Hematopoietic multipotent progenitor cell (in vitro differentiated cells): ENCODE data around the gene BSG. TPM values are rescaled to one million over a fixed set of nuclear protein-coding genes. Genes with fewer than 3 reads are reported as not detected.
A peak's percentile ranks its signal among the peaks of the same experiment; 100 is the strongest.

ENCODE experiments used
- DNase-seq, 3 donors: peaks; one replicate each; pipeline ENCODE4 v3.0.0-alpha.2; 2011 to 2015; ENCODE audit warnings: low read depth in 2 of 3, low spot score in 2 of 3
- total RNA-seq: library from RNA; depleted of rRNA; stranded (reverse); fragments of >200 nt; gene quantifications from one replicate; pipeline ENCODE4 v1.2.3, GENCODE V29; 2012

The BSG gene
- total RNA-seq, result 254 TPM

DNA sequence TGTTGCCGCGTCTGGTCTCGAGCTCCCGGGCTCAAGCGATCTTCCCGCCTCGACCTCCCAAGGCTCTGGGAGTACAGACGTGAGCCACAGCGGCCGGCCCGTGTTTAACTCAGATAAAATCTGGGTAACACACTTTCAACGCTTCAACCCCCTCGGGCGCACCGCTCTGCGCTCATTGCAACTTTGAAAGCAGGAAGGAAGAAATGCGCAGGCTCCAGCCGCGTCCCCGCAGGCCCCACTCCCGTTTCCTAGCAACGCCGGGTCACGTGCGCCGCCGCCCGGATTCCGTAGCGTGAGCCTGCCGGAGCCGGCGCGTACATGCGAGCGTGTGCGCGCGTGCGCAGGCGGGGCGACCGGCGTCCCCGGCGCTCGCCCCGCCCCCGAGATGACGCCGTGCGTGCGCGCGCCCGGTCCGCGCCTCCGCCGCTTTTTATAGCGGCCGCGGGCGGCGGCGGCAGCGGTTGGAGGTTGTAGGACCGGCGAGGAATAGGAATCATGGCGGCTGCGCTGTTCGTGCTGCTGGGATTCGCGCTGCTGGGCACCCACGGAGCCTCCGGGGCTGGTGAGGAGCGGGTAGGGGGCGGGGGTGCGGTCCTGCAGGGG is at the start of gene BSG:
Gene BSG (plus strand): TSS at position 457 of the 603 bp plus-strand sequence. CDS start 39 bp downstream, at position 496.
- DNase-seq, result peak; percentile 98 to 99 (median 98)

DNA sequence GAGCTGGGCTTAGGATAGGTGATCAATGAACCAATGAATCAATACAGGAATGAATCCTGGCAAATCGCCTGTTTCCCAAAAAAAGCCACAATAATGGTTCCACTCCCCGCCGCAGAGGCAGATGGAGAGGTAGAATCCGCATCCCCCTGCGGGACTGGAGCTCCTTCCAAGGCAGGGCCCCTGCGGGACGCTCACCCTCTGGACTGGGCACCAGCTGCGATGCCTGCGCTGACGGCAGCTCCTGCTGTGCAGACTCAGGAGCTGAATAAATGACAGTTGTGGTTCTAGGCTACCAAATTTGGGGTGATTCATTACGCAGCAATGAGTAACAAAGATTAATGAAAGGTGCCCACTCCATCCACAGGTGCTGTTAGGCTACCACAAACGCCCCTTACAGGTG is 49.7 kb upstream of the BSG start:
- no peak for DNase-seq

DNA sequence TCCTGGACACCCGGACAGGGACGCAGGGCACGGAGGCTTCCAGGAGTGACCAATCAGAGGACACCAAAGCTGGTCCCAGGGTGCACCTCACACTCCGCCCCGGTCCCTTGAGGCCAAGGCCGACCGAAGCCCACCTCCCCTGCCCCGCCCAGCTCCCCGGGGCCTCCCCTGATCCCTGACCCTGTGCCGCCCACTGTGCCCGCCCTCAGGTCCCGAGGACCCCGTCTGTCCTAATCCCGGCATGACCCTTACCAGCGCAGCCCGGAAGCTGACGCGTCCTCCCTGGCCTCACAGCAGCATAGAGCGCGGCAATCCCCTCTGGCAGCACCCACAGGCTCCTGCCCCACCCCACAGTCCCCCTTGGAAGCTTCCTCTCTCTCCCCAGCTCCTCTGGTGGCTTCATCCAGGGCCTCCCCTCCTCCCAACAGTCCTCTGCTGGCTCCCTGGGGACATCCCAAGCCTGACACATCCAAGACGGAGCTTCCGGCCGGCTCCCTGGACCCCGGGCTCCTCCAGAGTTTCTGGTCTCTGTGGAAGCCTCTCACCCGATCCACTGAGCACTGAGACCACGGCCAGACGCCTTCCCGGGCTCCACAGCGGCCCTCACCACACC is 48.2 kb upstream of the BSG start:
- DNase-seq, result no peak

DNA sequence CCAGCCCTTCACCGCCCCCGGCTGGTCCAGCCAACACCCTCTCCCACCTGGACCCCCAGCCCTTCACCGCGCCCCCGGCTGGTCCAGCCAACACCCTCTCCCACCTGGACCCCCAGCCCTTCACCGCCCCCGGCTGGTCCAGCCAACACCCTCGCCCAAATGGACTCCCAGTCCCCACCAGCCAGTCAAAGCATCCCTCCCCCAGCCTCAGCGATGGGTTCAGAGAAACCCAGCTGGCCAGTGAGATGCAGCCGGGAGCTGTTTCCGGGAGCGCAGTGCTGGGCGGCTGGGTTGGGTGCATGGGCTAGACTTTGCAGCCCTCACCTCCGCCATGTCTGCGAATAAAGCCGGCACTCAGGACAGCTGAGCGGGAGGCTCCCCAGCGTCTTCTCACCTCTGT is 47.4 kb upstream of the BSG start:
- no peak for DNase-seq

DNA sequence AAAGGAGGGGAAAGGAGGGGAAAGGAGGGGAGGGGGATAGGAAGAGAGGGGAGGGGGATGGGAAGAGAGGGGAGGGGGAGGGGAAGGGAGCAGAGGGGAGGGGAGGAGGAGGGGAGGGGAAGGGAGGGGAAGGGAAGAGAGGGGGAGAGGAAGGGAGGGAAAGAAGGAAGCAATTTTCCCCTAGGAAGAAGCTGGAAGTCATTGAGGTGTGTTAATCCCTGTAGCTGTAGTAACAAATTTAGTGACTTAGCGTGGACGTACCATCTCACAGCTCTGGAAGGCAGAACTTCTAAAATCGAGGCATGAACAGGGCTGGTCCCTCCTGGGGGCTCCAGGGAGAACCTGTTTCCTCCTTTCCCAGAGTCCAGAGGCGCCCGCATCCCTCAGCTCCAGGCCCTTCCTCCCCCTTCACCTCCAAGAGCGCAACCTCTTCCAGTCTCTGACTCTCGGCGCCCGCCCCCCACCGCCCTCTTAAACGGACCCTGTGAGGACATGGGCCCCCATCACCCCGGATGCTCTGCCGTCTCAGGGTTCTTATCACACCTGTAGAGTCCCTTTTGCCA is 46.5 kb upstream of the BSG start:
- no peak for DNase-seq

DNA sequence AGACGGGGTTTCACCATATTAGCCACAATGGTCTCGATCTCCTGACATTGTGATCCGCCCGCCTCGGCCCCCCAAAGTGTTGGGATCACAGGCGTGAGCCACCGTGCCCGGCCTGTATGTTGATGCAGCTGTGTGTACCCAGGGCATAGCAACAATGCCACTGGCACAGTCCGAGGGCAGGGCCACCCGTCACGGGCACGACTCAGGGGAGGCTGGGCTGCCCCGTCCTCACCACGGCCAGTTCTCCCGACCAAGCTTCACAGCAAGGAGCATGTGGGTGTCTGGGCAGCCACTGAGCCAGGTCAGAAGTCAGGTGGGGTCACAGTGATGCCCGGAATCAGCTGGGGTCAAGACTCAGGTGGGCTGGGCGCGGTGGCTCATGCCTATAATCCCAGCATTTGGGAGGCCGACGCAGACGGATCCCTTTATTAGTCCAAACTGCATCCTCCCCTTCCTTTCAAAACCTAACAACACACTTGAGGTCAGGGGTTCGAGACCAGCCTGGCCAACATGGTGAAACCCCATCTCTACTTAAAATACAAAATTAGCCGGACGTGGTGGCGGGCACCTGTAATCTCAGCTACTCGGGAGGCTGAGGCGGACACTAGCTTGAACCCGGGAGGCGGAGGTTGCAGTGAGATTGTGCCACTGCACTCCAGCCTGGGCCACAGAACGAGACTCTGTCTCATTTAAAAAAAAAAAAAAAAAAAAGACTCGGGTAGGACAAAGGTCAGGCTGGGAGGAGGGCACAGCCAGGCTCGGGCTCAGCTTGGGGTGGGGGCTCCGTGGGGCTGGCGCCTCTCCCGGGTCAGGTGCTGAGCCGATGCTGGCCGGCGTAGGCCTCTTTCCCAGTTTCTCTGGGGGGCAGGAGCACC is 42.0 kb upstream of the BSG start:
- no peak for DNase-seq

DNA sequence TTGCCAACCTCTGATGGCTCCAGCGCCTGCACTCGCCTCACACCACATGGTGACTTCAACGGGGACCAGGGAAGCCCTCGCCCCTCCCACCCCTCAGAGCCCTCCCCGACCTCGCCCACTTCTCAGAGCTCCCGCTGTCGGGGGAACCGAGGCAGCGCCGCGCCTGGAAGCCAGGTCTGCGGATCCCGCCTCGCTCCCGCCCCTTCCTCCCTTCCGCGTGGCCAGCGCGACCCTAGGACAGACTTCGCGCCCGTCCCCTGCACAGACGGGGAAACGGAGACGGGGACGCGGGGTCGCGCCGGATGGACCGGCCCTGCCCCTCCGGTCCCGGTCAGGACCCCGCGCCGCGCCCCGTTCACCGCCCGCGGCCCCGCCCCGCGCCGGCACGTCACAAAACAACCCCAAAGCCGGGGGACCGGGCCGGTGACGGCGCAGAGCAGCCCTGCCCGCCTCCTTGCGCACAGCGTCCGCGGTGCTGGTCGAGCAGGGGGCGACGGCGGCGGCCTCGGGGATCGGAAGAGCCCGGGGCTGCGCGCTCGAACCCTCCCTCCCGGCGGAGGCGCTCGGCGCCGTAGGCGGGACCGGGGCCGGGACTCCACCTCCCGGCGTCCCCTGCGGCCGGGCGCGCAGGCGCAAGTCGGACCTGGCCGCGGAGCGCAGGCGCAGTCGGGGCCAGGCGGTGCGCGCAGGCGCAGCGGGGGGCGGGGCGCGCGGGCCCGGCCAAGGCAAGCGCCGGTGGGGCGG is 41.2 kb upstream of the BSG start:
- peak; percentile 87 to 94 (median 90) for DNase-seq

DNA sequence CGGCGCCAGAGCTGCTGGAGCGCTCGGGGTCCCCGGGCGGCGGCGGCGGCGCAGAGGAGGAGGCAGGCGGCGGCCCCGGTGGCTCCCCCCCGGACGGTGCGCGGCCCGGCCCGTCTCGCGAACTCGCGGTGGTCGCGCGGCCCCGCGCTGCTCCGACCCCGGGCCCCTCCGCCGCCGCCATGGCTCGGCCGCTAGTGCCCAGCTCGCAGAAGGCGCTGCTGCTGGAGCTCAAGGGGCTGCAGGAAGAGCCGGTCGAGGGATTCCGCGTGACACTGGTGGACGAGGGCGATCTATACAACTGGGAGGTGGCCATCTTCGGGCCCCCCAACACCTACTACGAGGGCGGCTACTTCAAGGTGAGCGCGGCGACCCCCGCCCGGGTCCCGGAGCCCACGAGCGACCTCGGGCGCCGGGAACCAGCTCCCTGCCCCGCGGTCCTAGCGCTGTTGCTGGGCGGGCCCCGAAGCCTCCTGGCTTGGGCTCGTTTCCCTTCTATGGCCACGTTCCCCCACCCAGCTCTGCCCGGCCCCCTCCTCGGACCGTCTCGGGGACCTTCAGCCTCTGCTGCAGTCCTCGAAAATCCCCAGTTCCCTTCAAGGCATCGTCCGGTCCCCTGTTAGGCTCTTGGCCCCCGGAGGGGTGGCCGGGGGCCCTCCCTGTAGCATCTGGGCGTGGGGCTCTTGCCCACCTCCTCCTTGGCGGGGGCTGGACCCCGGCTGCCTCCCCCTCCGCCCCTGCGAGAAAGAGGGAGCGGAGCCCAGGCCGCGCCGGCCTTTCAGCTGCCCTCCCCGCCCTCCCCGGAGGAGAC is 40.4 kb upstream of the BSG start, which contains the start of gene CDC34:
Gene CDC34 (plus strand): TSS at position 8 of the 808 bp plus-strand sequence. CDS start 172 bp downstream, at position 180.
- peak in 1 of 3 donors; percentile 19 for DNase-seq

DNA sequence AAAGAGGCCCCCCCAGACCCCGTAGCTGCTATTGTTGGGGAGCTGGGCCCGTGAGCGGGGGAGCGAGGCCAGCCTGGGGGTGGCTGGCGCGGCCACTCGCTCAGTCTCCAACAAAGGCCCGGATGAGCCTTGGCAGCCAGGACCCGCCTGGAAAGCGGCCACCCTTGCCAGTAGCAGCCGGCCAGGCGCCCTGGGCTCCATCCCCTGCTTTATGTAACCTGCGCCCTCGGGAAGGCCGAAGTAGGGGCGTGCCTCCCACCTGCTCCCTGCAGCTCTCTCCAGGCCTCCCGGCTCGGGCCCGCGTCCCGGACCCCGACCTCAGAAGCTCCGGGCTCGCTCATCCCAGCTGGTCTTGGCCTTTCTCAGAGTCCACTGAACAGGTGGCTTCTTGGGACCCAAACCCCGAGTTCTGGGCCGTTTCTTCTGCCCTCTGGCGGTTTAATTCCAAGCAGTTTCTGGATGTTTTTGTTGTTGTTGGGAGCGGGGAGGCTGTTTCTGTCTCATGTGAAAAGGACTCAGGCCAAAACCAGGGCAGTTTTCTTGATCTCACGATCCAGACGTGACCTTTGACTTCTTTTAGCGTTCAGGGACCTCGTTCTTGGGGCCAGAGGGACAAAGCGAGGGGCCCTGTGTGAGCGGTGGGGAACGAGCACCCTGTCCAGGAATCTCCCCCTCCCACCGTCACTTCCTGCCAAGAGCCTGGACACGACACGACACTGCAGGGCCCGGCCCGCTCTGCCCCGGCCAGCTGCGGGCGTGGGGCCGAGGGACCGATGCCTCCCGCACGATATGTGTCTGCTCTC is 39.6 kb upstream of the BSG start:
- DNase-seq, result peak in 2 of 3 donors; percentile 69 to 75

DNA sequence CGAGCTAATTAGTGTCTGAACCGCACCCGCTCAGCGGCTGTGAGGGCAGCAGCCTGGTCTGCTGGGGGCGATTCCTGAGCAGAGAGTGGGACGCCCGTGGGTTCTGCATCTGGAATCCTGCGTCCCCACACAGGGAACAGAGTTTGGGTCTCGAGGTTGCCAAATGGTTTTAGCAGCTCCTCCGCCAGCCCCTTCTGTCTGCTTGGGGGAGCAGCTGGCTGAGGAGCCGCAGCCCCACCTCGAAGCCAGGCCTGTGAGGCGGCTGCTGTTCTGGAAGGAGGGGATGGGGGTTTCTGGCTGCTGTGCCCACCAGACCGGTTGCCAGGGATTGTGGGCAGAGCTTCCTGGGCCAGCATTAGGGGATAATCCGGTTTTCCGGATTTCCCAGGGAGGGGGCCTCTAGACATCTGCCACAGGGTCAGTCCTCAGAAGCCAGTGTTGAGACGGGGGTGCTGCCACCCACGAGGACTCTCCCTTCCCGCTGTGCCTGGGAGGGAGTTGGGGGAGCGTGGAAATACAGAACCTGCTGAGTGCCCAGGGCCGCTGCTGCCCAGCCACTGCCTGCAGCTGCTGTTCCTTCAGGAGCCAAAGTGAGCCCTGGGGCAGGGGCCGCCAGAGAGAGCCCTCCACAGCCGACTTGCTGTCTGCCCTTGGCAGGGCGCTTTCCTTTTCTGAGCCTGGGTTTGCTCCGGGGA is 38.9 kb upstream of the BSG start:
- DNase-seq, result no peak

DNA sequence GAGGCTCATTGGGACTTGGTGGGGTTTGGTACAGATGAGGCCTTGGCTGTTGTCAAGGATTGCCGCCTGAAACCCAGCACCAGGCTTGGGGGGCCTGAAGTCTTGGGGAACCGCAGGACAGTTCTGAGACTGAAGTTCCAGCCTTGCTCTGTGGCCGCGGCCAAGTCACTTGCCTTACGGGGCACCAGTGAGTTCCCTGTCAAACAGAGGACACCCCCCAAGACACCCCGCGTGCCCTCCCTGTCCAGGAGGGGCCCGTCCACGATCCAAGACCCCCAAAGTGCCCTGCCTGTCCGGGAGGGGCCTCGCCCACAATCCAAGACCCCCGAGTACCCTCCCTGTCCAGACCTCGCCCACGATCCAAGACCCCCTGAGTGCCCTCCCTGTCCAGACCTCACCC is 38.3 kb upstream of the BSG start:
- DNase-seq, result no peak

DNA sequence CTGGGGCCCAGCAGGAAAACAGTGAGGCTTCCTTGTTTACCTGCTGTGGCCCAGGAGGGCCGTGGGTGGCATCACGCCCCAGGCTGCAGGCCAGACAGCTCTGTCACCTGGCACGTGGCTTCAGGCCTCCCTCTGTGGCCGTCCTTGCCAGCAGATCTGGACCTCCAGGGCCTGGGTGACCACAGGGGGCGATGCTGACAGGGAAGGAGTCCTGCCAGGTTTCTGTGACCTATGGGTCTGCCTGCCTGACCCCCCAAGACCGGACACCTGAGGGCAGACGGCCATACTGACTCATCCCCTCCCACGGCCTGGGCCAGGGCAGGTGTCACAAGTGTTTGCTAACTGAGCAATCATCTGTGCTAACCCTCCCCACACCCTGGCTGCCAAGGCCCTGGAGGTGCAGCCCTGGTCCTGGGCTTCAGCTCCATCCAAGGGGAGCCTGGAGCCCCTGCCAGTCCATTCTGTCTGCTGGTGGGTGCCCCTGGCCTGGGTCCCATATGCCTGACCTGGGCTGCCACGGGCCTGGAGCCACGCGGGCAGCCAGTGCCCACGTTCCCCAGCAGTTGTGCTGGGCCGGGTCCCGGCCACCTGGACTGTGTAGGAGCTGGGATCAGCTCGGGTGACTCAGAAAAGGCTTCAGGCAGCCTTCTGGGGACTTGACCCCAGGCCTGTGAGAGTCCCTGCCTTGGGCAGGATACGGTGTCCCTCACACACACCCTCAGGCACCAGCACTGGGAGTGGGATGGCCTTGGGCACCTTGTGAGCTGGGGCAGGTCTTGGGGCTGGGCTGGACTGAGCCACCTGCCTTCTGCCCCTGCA is 37.2 kb upstream of the BSG start:
- no peak for DNase-seq

DNA sequence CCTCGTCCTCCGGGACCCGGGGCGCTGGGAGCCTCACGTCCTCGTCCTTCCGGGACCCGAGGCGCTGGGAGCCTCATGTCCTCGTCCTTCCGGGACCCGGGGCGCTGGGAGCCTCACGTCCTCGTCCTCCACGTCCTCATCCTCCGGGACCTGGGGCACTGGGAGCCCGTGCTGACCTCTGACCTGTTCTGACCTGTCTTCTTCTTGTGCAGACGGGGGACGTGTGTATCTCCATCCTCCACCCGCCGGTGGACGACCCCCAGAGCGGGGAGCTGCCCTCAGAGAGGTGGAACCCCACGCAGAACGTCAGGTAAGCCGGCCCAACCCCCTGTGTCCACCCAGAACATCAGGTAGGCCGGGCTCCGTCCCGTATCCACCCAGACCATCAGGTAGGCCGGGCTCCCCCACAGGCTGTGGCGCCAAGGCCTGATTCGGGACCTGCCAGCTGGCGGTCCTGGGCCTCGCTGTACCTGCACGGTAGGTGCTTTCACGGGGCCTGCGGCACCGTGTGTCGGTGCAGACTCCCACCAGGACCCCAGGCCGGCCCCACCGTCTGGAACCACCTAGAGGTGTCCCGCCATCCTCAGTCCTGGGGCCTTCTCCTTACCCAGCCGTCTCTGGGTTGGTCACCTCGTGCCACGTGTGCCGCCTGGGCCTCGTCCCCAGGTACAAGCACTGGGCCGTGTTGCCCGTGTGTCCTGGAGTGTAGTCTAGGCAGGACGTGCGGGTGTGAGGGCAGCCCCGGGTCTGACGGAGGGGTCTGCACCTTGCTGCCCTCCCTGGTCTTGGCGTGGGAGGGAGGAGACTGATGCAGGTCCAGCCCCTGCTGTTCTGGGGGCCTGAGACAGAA is 36.1 kb upstream of the BSG start:
- no peak for DNase-seq

DNA sequence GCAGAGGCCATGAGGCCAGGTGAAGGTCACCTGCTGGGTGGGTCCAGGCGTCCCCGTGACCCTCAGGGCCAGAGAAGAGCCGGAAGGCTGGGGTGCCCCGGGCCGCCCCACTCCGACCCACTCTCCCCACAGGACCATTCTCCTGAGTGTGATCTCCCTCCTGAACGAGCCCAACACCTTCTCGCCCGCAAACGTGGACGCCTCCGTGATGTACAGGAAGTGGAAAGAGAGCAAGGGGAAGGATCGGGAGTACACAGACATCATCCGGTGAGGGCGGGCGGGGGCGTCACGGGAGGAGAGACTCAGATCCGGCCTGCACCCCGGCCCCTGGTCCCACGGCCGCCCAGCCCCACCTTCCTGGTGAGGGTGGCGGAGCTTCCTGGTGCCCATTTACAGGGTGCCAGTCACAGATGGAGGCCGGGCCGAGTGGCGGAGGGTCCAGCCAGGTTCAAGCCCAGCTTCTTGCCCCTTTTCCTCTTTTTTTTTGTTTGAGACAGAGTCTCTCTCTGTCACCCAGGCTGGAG is 35.5 kb upstream of the BSG start:
- DNase-seq, result no peak

DNA sequence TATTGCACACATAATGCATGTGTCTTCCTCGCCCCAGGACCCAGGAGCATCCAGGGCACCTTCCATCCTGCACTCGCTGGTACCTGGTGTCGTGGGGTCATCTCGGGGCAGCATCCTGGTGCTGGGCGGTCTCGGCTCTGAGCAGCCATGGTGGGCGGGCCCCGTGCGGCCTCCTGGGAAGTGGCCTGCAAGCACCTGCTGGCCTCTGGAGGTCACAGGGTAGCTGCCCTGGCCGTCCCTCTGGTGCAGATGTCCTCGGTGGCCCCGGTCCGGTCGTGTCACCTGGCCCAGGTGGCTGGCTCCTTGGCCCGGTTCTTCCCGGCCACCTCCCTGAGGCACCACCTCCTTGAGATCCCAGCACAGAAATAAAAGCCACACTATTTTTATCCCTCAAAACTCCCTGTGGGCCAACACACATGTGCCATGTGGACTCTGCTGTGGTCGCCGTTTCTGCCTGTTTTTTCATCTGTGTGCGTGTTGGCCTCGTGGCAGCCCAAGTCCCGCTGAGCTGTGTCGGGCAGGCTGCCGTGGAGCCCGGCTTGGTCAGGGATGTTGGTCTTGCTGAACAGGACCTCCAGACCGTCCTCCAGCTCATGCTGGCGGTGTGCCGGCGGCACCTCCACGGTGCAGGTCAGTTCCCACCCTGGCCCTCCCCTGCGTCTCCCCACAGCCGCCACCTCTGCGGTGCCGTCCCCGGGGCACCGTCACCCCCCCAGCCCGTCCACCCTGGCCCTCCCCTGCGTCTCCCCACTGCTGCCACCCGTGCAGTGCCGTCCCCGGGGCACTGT is 33.6 kb upstream of the BSG start:
- DNase-seq, result no peak
